Upper lobe of left lung (tissue), 4 donors: ENCODE data around the gene ACVR1.

Source experiments
- CTCF ChIP-seq, 6 experiments: fragments of 450-650 bp in 4 of 6; fragments of 200-600 bp in 2 of 6; sonication (generic) in 2 of 6; IDR thresholded peaks; one replicate each; pipeline ENCODE4 v1.5.1; 2016 to 2019; ENCODE audit warnings: antibody characterized with exemption in 6 of 6
- EP300 ChIP-seq, 4 donors: sonication (generic); formaldehyde crosslinking; IDR thresholded peaks; one replicate each; pipeline ENCODE4 v1.5.1; 2017; ENCODE audit warnings: antibody characterized with exemption in 4 of 4, control low read depth in 2 of 4
- POLR2A ChIP-seq, 4 donors: fragments of 450-650 bp; IDR thresholded peaks; one replicate each; pipeline ENCODE4 v1.5.1; 2016 to 2017; ENCODE audit warnings: antibody characterized with exemption in 4 of 4, mild to moderate bottlenecking in 2 of 4

- TF ChIP-seq POLR2A (IDR thresholded peaks at IDR 0.05) (no peak), EP300 (IDR thresholded peaks at IDR 0.05) (no peak), CTCF (IDR thresholded peaks at IDR 0.05) (no peak)
Measured at GRCh38 chr2:157806426-157807077, 69.6 kb downstream of the ACVR1 start.
